Measurements from ENCODE around the gene NPTX1.
"Not testable (repeated sequence)": the region's sequence is repeated elsewhere in the genome, so short reads cannot be mapped to it uniquely, and the experiment has no call there.

The NPTX1 gene

GRCh38 chr17:80513892-80514291 lies 37.5 kb upstream of the NPTX1 start:
- H3K27me3 ChIP-seq (ENCODE audit: control insufficient read depth, insufficient read depth, low read length, poor library complexity, severe bottlenecking) = peaks cover 25% of the 10 kb centered on the region
- no peaks in the 10 kb centered on the region for H3K9me3 ChIP-seq (ENCODE audit: control insufficient read depth, low read length)
- H3K27ac ChIP-seq (ENCODE audit: insufficient read depth, low read depth, low read length, poor library complexity, severe bottlenecking) = no peak overlapping the region
- WGBS, 2 experiments = 77% methylated on average over 9 to 10 of the region's 10 CpGs
- no peak overlapping the region for H3K4me3 ChIP-seq (ENCODE audit: insufficient read depth, low read depth, low read length)
- H3K36me3 ChIP-seq (ENCODE audit: control insufficient read depth, insufficient read depth, low read length) = no peaks in the 10 kb centered on the region
- no peaks in the 10 kb centered on the region for H3K4me1 ChIP-seq (ENCODE audit: control insufficient read depth, insufficient read depth, low read length)

- H3K27ac ChIP-seq (ENCODE audit: insufficient read depth, low read depth, low read length, poor library complexity, severe bottlenecking) = no peak overlapping the region
- no peaks in the 10 kb centered on the region for H3K4me1 ChIP-seq (ENCODE audit: control insufficient read depth, insufficient read depth, low read length)
- no peak overlapping the region for H3K4me3 ChIP-seq (ENCODE audit: insufficient read depth, low read depth, low read length)
- peaks cover 25% of the 10 kb centered on the region for H3K27me3 ChIP-seq (ENCODE audit: control insufficient read depth, insufficient read depth, low read length, poor library complexity, severe bottlenecking)
- no peaks in the 10 kb centered on the region for H3K9me3 ChIP-seq (ENCODE audit: control insufficient read depth, low read length)
- H3K36me3 ChIP-seq (ENCODE audit: control insufficient read depth, insufficient read depth, low read length) = no peaks in the 10 kb centered on the region
- 92 to 97% methylated on average over 16 of the region's 16 CpGs for WGBS, 2 experiments
These were observed 36.8 kb upstream of the NPTX1 start for GRCh38 chr17:80513201-80513600.

GRCh38 chr17:80512233-80512632 lies 35.8 kb upstream of the NPTX1 start:
- no peaks in the 10 kb centered on the region for H3K4me1 ChIP-seq (ENCODE audit: control insufficient read depth, insufficient read depth, low read length)
- no peak overlapping the region for H3K4me3 ChIP-seq (ENCODE audit: insufficient read depth, low read depth, low read length)
- 87 to 88% methylated on average over 15 of the region's 15 CpGs for WGBS, 2 experiments
- H3K9me3 ChIP-seq (ENCODE audit: control insufficient read depth, low read length) = no peaks in the 10 kb centered on the region
- H3K27ac ChIP-seq (ENCODE audit: insufficient read depth, low read depth, low read length, poor library complexity, severe bottlenecking) = no peak overlapping the region
- no peaks in the 10 kb centered on the region for H3K36me3 ChIP-seq (ENCODE audit: control insufficient read depth, insufficient read depth, low read length)
- peaks cover 25% of the 10 kb centered on the region for H3K27me3 ChIP-seq (ENCODE audit: control insufficient read depth, insufficient read depth, low read length, poor library complexity, severe bottlenecking)

- no peaks in the 10 kb centered on the region for H3K4me1 ChIP-seq (ENCODE audit: control insufficient read depth, insufficient read depth, low read length)
- no peak overlapping the region for H3K4me3 ChIP-seq (ENCODE audit: insufficient read depth, low read depth, low read length)
- no peaks in the 10 kb centered on the region for H3K36me3 ChIP-seq (ENCODE audit: control insufficient read depth, insufficient read depth, low read length)
- H3K9me3 ChIP-seq (ENCODE audit: control insufficient read depth, low read length) = no peaks in the 10 kb centered on the region
- H3K27me3 ChIP-seq (ENCODE audit: control insufficient read depth, insufficient read depth, low read length, poor library complexity, severe bottlenecking) = peaks cover 25% of the 10 kb centered on the region
- 66 to 70% methylated on average over 18 of the region's 18 CpGs for WGBS, 2 experiments
- no peak overlapping the region for H3K27ac ChIP-seq (ENCODE audit: insufficient read depth, low read depth, low read length, poor library complexity, severe bottlenecking)
These were observed 35.1 kb upstream of the NPTX1 start for GRCh38 chr17:80511222-80512180.

- H3K4me1 ChIP-seq (ENCODE audit: control insufficient read depth, insufficient read depth, low read length) = no peaks in the 10 kb centered on the region
- H3K27me3 ChIP-seq (ENCODE audit: control insufficient read depth, insufficient read depth, low read length, poor library complexity, severe bottlenecking) = peaks cover 30% of the 10 kb centered on the region
- WGBS, 2 experiments = 84 to 85% methylated on average over 9 of the region's 9 CpGs
- H3K9me3 ChIP-seq (ENCODE audit: control insufficient read depth, low read length) = no peaks in the 10 kb centered on the region
- H3K4me3 ChIP-seq (ENCODE audit: insufficient read depth, low read depth, low read length) = no peak overlapping the region
- no peak overlapping the region for H3K27ac ChIP-seq (ENCODE audit: insufficient read depth, low read depth, low read length, poor library complexity, severe bottlenecking)
- no peaks in the 10 kb centered on the region for H3K36me3 ChIP-seq (ENCODE audit: control insufficient read depth, insufficient read depth, low read length)
These were observed 34.4 kb upstream of the NPTX1 start for GRCh38 chr17:80510772-80511171.

- 92 to 93% methylated on average over 14 of the region's 14 CpGs for WGBS, 2 experiments
- H3K27me3 ChIP-seq (ENCODE audit: control insufficient read depth, insufficient read depth, low read length, poor library complexity, severe bottlenecking) = peaks cover 36% of the 10 kb centered on the region
- H3K36me3 ChIP-seq (ENCODE audit: control insufficient read depth, insufficient read depth, low read length) = no peaks in the 10 kb centered on the region
- H3K4me1 ChIP-seq (ENCODE audit: control insufficient read depth, insufficient read depth, low read length) = no peaks in the 10 kb centered on the region
- H3K27ac ChIP-seq (ENCODE audit: insufficient read depth, low read depth, low read length, poor library complexity, severe bottlenecking) = no peak overlapping the region
- no peak overlapping the region for H3K4me3 ChIP-seq (ENCODE audit: insufficient read depth, low read depth, low read length)
- no peaks in the 10 kb centered on the region for H3K9me3 ChIP-seq (ENCODE audit: control insufficient read depth, low read length)
These were observed 33.7 kb upstream of the NPTX1 start for GRCh38 chr17:80510132-80510531.

- H3K9me3 ChIP-seq (ENCODE audit: control insufficient read depth, low read length) = no peaks in the 10 kb centered on the region
- 87 to 91% methylated on average over 8 of the region's 8 CpGs for WGBS, 2 experiments
- peaks cover 39% of the 10 kb centered on the region for H3K27me3 ChIP-seq (ENCODE audit: control insufficient read depth, insufficient read depth, low read length, poor library complexity, severe bottlenecking)
These were observed 32.9 kb upstream of the NPTX1 start for GRCh38 chr17:80509311-80509710.

GRCh38 chr17:80507965-80508364 lies 31.6 kb upstream of the NPTX1 start:
- Histone ChIP-seq H3K9me3 (ENCODE audit: control insufficient read depth, low read length) (no peaks in the 10 kb centered on the region), H3K4me1 (ENCODE audit: control insufficient read depth, insufficient read depth, low read length) (no peaks in the 10 kb centered on the region), H3K4me3 (ENCODE audit: insufficient read depth, low read depth, low read length) (no peak overlapping the region), H3K27ac (ENCODE audit: insufficient read depth, low read depth, low read length, poor library complexity, severe bottlenecking) (no peak overlapping the region), H3K27me3 (ENCODE audit: control insufficient read depth, insufficient read depth, low read length, poor library complexity, severe bottlenecking) (peaks cover 45% of the 10 kb centered on the region), H3K36me3 (ENCODE audit: control insufficient read depth, insufficient read depth, low read length) (no peaks in the 10 kb centered on the region)
- WGBS, 2 experiments = 88 to 95% methylated on average over 3 of the region's 3 CpGs

More at GRCh38 chr17:80509311-80509710, 32.9 kb upstream of the NPTX1 start:
- no peaks in the 10 kb centered on the region for H3K4me1 ChIP-seq (ENCODE audit: control insufficient read depth, insufficient read depth, low read length)
- no peaks in the 10 kb centered on the region for H3K36me3 ChIP-seq (ENCODE audit: control insufficient read depth, insufficient read depth, low read length)
- no peak overlapping the region for H3K4me3 ChIP-seq (ENCODE audit: insufficient read depth, low read depth, low read length)
- no peak overlapping the region for H3K27ac ChIP-seq (ENCODE audit: insufficient read depth, low read depth, low read length, poor library complexity, severe bottlenecking)

- H3K27ac ChIP-seq (ENCODE audit: insufficient read depth, low read depth, low read length, poor library complexity, severe bottlenecking); H3K9me3 ChIP-seq (ENCODE audit: control insufficient read depth, low read length); H3K4me1 ChIP-seq (ENCODE audit: control insufficient read depth, insufficient read depth, low read length); H3K4me3 ChIP-seq (ENCODE audit: insufficient read depth, low read depth, low read length); H3K36me3 ChIP-seq (ENCODE audit: control insufficient read depth, insufficient read depth, low read length): not testable (repeated sequence)
- peaks cover 42% of the 10 kb centered on the region for H3K27me3 ChIP-seq (ENCODE audit: control insufficient read depth, insufficient read depth, low read length, poor library complexity, severe bottlenecking)
- 65 to 69% methylated on average over 4 of the region's 4 CpGs for WGBS, 2 experiments
These were observed 30.8 kb upstream of the NPTX1 start for GRCh38 chr17:80507177-80507576.

GRCh38 chr17:80504686-80505413 lies 28.4 kb upstream of the NPTX1 start:
- Histone ChIP-seq H3K4me1 (ENCODE audit: control insufficient read depth, insufficient read depth, low read length) (no peaks in the 10 kb centered on the region), H3K4me3 (ENCODE audit: insufficient read depth, low read depth, low read length) (no peak overlapping the region), H3K27ac (ENCODE audit: insufficient read depth, low read depth, low read length, poor library complexity, severe bottlenecking) (no peak overlapping the region), H3K27me3 (ENCODE audit: control insufficient read depth, insufficient read depth, low read length, poor library complexity, severe bottlenecking) (peaks cover 31% of the 10 kb centered on the region), H3K9me3 (ENCODE audit: control insufficient read depth, low read length) (no peaks in the 10 kb centered on the region), H3K36me3 (ENCODE audit: control insufficient read depth, insufficient read depth, low read length) (no peaks in the 10 kb centered on the region)
- WGBS, 2 experiments = 50 to 56% methylated on average over 8 of the region's 8 CpGs

Data from ectodermal cell (in vitro differentiated cells).